Measurements from ENCODE around the gene AMT.

Gene AMT

GRCh38 chr3:49387721-49388120 is 34.6 kb downstream of the AMT start:
- no peak for DNase-seq

- DNase-seq = no peak
Observed at GRCh38 chr3:49386056-49386756, 36.1 kb downstream of the AMT start.

GRCh38 chr3:49385617-49386016 is 36.7 kb downstream of the AMT start:
- DNase-seq = no peak

GRCh38 chr3:49383387-49383786 is 38.9 kb downstream of the AMT start:
- DNase-seq = no peak

GRCh38 chr3:49378249-49378895 is 43.9 kb downstream of the AMT start:
- DNase-seq = no peak

DNA sequence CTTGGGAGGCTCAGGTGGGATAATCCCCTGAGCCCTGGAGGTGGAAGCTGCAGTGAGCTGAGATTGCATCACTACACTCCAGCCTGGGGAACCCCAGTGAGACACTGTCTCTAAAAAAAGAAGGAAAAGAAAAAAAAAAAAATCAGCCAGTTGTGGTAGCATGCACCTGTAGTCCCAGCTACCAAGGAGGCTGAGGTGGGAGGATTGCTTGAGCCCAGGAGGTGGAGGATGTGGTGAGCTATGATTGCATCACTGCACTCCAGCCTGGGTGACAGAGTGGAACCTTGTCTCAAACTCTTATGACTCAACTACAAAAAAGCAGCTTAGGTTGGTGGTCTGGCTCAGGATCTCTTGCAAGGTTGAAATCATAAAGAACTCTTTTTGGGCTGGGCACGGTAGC is 44.8 kb downstream of the AMT start:
- no peak for DNase-seq

DNA sequence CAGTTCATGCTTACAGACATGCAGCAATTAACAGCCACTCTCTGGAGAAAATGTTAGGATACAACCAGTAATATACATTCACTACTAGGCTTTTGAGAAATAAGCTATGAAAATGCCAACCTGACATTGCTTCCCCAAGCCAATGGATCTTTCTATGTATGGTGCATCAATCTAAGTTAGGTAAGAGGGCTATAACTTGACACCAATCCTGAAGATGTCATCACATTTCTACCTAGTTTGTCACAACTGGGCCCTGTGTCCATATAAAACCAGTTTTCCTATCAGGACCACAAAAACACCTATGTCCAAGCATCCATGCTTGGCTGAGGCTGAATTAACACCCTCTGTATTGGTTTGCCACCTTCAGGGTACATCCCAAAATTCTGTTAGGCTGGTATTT is 50.3 kb downstream of the AMT start:
- DNase-seq = no peak

GRCh38 chr3:49370585-49371290 is 51.5 kb downstream of the AMT start:
- DNase-seq = no peak

All from 8988T (cell line).